ENCODE data around the gene PLA2G4A.
"Not testable (repeated sequence)": the region's sequence is repeated elsewhere in the genome, so short reads cannot be mapped to it uniquely, and the experiment has no call there.

PLA2G4A gene

GRCh38 chr1:186917106-186917786 lies 88.5 kb downstream of the PLA2G4A start:
- not testable (repeated sequence) for H3K27me3 ChIP-seq (ENCODE audit: insufficient read depth, poor library complexity, severe bottlenecking); H3K4me3 ChIP-seq (ENCODE audit: severe bottlenecking); H3K9me3 ChIP-seq (ENCODE audit: severe bottlenecking); H3K4me1 ChIP-seq (ENCODE audit: insufficient read depth, poor library complexity, severe bottlenecking); H3K27ac ChIP-seq (ENCODE audit: poor library complexity, severe bottlenecking); H3K36me3 ChIP-seq (ENCODE audit: low read depth); DNase-seq (ENCODE audit: low spot score); ATAC-seq (ENCODE audit: low read depth)
- TF ChIP-seq, protein P1, sequence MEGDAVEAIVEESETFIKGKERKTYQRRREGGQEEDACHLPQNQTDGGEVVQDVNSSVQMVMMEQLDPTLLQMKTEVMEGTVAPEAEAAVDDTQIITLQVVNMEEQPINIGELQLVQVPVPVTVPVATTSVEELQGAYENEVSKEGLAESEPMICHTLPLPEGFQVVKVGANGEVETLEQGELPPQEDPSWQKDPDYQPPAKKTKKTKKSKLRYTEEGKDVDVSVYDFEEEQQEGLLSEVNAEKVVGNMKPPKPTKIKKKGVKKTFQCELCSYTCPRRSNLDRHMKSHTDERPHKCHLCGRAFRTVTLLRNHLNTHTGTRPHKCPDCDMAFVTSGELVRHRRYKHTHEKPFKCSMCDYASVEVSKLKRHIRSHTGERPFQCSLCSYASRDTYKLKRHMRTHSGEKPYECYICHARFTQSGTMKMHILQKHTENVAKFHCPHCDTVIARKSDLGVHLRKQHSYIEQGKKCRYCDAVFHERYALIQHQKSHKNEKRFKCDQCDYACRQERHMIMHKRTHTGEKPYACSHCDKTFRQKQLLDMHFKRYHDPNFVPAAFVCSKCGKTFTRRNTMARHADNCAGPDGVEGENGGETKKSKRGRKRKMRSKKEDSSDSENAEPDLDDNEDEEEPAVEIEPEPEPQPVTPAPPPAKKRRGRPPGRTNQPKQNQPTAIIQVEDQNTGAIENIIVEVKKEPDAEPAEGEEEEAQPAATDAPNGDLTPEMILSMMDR (IDR thresholded peaks at IDR 0.05; ENCODE audit: poor library complexity, severe bottlenecking), result peak; percentile 45

DNA sequence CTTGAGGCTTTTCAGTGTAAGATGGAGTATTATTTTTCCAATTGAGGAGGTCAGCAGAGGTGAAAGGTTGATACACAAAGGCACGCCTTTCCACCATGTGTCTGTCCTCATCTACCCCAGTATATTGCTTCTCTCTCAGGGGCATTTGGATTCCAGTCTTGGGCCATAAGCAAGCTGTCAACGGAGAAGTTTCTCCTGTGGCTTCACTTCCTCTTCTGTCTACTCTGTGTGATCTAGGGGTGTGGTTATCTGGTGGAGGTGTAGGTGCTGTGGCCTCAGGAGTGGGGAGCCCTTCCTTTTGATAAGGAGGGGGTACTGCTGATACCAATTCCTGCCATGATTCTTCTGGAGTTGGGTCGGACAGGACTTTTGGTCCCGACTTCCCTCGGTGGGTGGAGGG lies 92.6 kb downstream of the PLA2G4A start:
- H3K36me3 ChIP-seq (ENCODE audit: low read depth); H3K4me1 ChIP-seq (ENCODE audit: insufficient read depth, poor library complexity, severe bottlenecking); ATAC-seq (ENCODE audit: low read depth); H3K27ac ChIP-seq (ENCODE audit: poor library complexity, severe bottlenecking); H3K9me3 ChIP-seq (ENCODE audit: severe bottlenecking); DNase-seq (ENCODE audit: low spot score); H3K4me3 ChIP-seq (ENCODE audit: severe bottlenecking); H3K27me3 ChIP-seq (ENCODE audit: insufficient read depth, poor library complexity, severe bottlenecking): not testable (repeated sequence)

GRCh38 chr1:186922814-186923213 lies 94.1 kb downstream of the PLA2G4A start:
- H3K9me3 ChIP-seq (ENCODE audit: severe bottlenecking); H3K4me1 ChIP-seq (ENCODE audit: insufficient read depth, poor library complexity, severe bottlenecking); H3K4me3 ChIP-seq (ENCODE audit: severe bottlenecking); ATAC-seq (ENCODE audit: low read depth); H3K36me3 ChIP-seq (ENCODE audit: low read depth); H3K27ac ChIP-seq (ENCODE audit: poor library complexity, severe bottlenecking); DNase-seq (ENCODE audit: low spot score); H3K27me3 ChIP-seq (ENCODE audit: insufficient read depth, poor library complexity, severe bottlenecking): not testable (repeated sequence)

- no peaks in the 10 kb centered on the region for H3K36me3 ChIP-seq (ENCODE audit: low read depth)
- TF ChIP-seq, protein P1 (IDR thresholded peaks at IDR 0.05; ENCODE audit: poor library complexity, severe bottlenecking), result no peak
- no peak overlapping the region for H3K27ac ChIP-seq (ENCODE audit: poor library complexity, severe bottlenecking)
- no peaks in the 10 kb centered on the region for H3K27me3 ChIP-seq (ENCODE audit: insufficient read depth, poor library complexity, severe bottlenecking)
- no peaks in the 10 kb centered on the region for H3K9me3 ChIP-seq (ENCODE audit: severe bottlenecking)
- no peak for ATAC-seq (ENCODE audit: low read depth)
- peaks cover 14% of the 10 kb centered on the region for H3K4me1 ChIP-seq (ENCODE audit: insufficient read depth, poor library complexity, severe bottlenecking)
- DNase-seq (ENCODE audit: low spot score), result no peak
- no peak overlapping the region for H3K4me3 ChIP-seq (ENCODE audit: severe bottlenecking)
These were observed 94.7 kb downstream of the PLA2G4A start for GRCh38 chr1:186923486-186923885.

GRCh38 chr1:186925881-186926669 lies 97.3 kb downstream of the PLA2G4A start:
- Histone ChIP-seq H3K36me3 (ENCODE audit: low read depth) (no peaks in the 10 kb centered on the region), H3K27ac (ENCODE audit: poor library complexity, severe bottlenecking) (no peak overlapping the region), H3K4me3 (ENCODE audit: severe bottlenecking) (no peak overlapping the region), H3K4me1 (ENCODE audit: insufficient read depth, poor library complexity, severe bottlenecking) (peaks cover 14% of the 10 kb centered on the region), H3K9me3 (ENCODE audit: severe bottlenecking) (no peaks in the 10 kb centered on the region), H3K27me3 (ENCODE audit: insufficient read depth, poor library complexity, severe bottlenecking) (no peaks in the 10 kb centered on the region)
- TF ChIP-seq, protein P1 (IDR thresholded peaks at IDR 0.05; ENCODE audit: poor library complexity, severe bottlenecking), result no peak
- ATAC-seq (ENCODE audit: low read depth), result no peak
- DNase-seq (ENCODE audit: low spot score), result no peak
